ENCODE results near the gene PPP6R3.

Gene PPP6R3

GRCh38 chr11:68583041-68583446 lies 122.5 kb downstream of the PPP6R3 start:
- no peak overlapping the region for H3K4me3 ChIP-seq (ENCODE audit: low read length)
- TF ChIP-seq, protein P1, sequence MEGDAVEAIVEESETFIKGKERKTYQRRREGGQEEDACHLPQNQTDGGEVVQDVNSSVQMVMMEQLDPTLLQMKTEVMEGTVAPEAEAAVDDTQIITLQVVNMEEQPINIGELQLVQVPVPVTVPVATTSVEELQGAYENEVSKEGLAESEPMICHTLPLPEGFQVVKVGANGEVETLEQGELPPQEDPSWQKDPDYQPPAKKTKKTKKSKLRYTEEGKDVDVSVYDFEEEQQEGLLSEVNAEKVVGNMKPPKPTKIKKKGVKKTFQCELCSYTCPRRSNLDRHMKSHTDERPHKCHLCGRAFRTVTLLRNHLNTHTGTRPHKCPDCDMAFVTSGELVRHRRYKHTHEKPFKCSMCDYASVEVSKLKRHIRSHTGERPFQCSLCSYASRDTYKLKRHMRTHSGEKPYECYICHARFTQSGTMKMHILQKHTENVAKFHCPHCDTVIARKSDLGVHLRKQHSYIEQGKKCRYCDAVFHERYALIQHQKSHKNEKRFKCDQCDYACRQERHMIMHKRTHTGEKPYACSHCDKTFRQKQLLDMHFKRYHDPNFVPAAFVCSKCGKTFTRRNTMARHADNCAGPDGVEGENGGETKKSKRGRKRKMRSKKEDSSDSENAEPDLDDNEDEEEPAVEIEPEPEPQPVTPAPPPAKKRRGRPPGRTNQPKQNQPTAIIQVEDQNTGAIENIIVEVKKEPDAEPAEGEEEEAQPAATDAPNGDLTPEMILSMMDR (conservative IDR thresholded peaks at IDR 0.05; ENCODE audit: low read length): no peak
- peak; percentile 11 for DNase-seq (ENCODE audit: low read depth)

DNA sequence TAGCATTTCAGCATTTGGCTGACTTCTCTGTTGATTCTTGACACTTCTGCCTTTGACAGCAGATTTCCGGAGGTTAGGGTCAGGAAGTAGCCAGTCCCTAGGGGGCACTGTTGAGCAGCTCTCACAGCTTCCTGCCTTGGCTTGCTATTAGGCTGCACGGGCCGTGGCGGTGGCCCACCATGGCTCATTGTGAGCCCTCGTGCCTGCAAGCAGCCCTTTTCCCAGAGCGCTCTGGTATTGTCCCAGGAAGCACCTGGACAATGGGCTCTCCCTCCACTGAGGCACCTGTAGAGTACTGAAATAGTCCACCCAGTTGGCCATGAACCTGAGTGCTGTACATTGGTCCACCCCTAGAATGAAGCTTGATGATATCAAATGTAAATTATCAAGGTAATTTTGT lies 123.5 kb downstream of the PPP6R3 start:
- TF ChIP-seq, protein P1 (conservative IDR thresholded peaks at IDR 0.05; ENCODE audit: low read length): peak; percentile 60
- H3K4me3 ChIP-seq (ENCODE audit: low read length): no peak overlapping the region
- peak; percentile 13 for DNase-seq (ENCODE audit: low read depth)

GRCh38 chr11:68584991-68585524 lies 124.5 kb downstream of the PPP6R3 start:
- TF ChIP-seq, protein P1 (conservative IDR thresholded peaks at IDR 0.05; ENCODE audit: low read length): no peak
- DNase-seq (ENCODE audit: low read depth): no peak
- no peak overlapping the region for H3K4me3 ChIP-seq (ENCODE audit: low read length)

DNA sequence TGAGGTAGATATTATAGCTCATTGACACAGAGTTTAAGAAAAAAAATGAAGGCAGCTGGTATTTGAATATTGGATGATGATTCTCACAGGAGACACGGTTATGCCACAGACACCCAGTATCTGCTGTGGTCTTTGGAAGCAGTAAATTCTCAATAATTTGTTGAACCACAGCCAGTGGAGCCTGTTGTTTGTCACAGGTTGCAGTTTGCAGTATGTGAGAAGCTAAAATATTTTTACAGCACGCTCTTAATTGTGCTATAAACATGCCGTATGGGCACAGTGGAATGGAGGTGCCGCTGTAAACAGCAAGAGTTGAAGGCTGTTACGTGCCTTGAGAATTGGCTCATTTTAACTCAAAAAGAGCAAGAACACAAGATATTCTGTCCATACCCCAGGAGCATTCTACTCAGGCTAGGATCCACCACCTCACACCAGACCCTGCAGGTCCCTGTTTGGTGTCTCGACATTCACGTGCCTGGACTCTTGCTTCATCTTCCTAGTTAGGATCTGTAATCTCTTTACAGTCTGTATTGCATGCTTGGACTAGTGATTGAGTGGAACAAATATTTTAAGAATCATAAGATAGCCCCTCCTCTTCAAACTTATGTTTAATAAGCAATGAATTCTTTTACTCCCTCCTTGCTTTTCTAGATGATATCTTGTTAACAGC lies 129.1 kb downstream of the PPP6R3 start:
- DNase-seq (ENCODE audit: low read depth): no peak
- TF ChIP-seq, protein P1 (conservative IDR thresholded peaks at IDR 0.05; ENCODE audit: low read length): no peak
- no peak overlapping the region for H3K4me3 ChIP-seq (ENCODE audit: low read length)

- no peak for DNase-seq (ENCODE audit: low read depth)
- TF ChIP-seq, protein P1 (conservative IDR thresholded peaks at IDR 0.05; ENCODE audit: low read length): no peak
- H3K4me3 ChIP-seq (ENCODE audit: low read length): no peak overlapping the region
Observed at GRCh38 chr11:68591719-68592118, 131.2 kb downstream of the PPP6R3 start.

DNA sequence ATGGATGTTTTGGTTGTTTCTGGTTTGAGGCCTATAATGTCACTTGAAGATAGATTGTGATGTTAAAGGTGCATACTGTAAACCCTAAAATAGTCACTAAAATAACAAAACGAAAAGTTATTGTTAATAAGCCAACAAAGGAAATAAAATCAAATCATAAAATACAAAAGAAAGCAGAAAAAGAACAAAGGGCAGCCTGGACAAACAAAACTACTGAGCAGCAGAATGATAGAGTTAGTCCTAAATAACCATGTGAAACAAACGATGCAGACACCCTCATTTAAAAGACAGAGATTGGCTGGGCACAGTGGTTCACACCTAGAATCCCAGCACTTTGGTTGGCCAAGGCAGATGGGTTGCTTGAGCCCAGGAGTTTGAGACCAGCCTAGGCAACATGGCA lies 132.9 kb downstream of the PPP6R3 start:
- TF ChIP-seq, protein P1 (conservative IDR thresholded peaks at IDR 0.05; ENCODE audit: low read length): no peak
- no peak for DNase-seq (ENCODE audit: low read depth)
- H3K4me3 ChIP-seq (ENCODE audit: low read length): no peak overlapping the region

- DNase-seq (ENCODE audit: low read depth): no peak
- TF ChIP-seq, protein P1 (conservative IDR thresholded peaks at IDR 0.05; ENCODE audit: low read length): no peak
- H3K4me3 ChIP-seq (ENCODE audit: low read length): no peak overlapping the region
Observed at GRCh38 chr11:68594123-68594522, 133.6 kb downstream of the PPP6R3 start.

Measured in AG10803 (cell line).